Glutamatergic neuron (in vitro differentiated cells): ENCODE data around the gene AP4S1. TPM values are rescaled to one million over a fixed set of nuclear protein-coding genes. Genes with fewer than 3 reads are reported as not detected.

ENCODE experiments used
- DNase-seq: peaks from one replicate; pipeline ENCODE4 v3.0.0; 2022
- H3K27ac Mint-ChIP-seq: one replicate; pipeline ENCODE4 v1.8.0; 2020; ENCODE audit warnings: mild to moderate bottlenecking, mixed read lengths, inconsistent platforms; ENCODE audit not compliant: unreplicated experiment
- H3K27me3 Mint-ChIP-seq: one replicate; pipeline ENCODE4 v1.8.0; 2020; ENCODE audit warnings: mild to moderate bottlenecking, moderate library complexity, mixed read lengths, inconsistent platforms; ENCODE audit not compliant: unreplicated experiment
- H3K36me3 Mint-ChIP-seq: one replicate; pipeline ENCODE4 v1.8.0; 2020; ENCODE audit warnings: mild to moderate bottlenecking, mixed read lengths, inconsistent platforms; ENCODE audit not compliant: unreplicated experiment
- H3K4me1 Mint-ChIP-seq: one replicate; pipeline ENCODE4 v1.8.0; 2020; ENCODE audit warnings: mild to moderate bottlenecking, low read depth, mixed read lengths, inconsistent platforms; ENCODE audit not compliant: unreplicated experiment
- H3K4me3 Mint-ChIP-seq: one replicate; pipeline ENCODE4 v1.8.0; 2020; ENCODE audit warnings: mild to moderate bottlenecking, mixed read lengths, inconsistent platforms; ENCODE audit not compliant: unreplicated experiment
- H3K9me3 Mint-ChIP-seq: one replicate; pipeline ENCODE4 v1.8.0; 2020; ENCODE audit warnings: mild to moderate bottlenecking, moderate library complexity, mixed read lengths, inconsistent platforms; ENCODE audit not compliant: unreplicated experiment
- CTCF ChIP-seq: fragments of 200-600 bp; sonication (generic); IDR thresholded peaks from one replicate; pipeline ENCODE4 v1.5.0; 2021; ENCODE audit not compliant: partially characterized antibody, unreplicated experiment
- total RNA-seq: library from RNA; stranded (reverse); fragmentation: NEBNext Ultra II Directional; extraction: Animal tissue kit (Norgen Biotek cat#: 25700); gene quantifications from one replicate; pipeline ENCODE4 v1.2.1, GENCODE V29; 2021; ENCODE audit not compliant: unreplicated experiment

Gene AP4S1
- total RNA-seq, 1 donor from 2014 or later, result 6.9 TPM

GRCh38 chr14:31126680-31127079, 101.2 kb downstream of the AP4S1 start:
- H3K4me1 Mint-ChIP-seq, result no peaks in the 10 kb centered on the region
- H3K27ac Mint-ChIP-seq, result no peak overlapping the region
- peaks cover 2% of the 10 kb centered on the region for H3K27me3 Mint-ChIP-seq
- no peaks in the 10 kb centered on the region for H3K9me3 Mint-ChIP-seq
- H3K4me3 Mint-ChIP-seq, result no peak overlapping the region
- H3K36me3 Mint-ChIP-seq, result peaks cover 5% of the 10 kb centered on the region
- DNase-seq, result no peak
- TF ChIP-seq CTCF, result no peak

- Mint-ChIP-seq H3K4me3 (no peak overlapping the region), H3K27me3 (peaks cover 2% of the 10 kb centered on the region), H3K4me1 (no peaks in the 10 kb centered on the region), H3K27ac (no peak overlapping the region), H3K36me3 (peaks cover 5% of the 10 kb centered on the region), H3K9me3 (no peaks in the 10 kb centered on the region)
- no peak for DNase-seq
- TF ChIP-seq CTCF, result no peak
These were observed 102.2 kb downstream of the AP4S1 start for GRCh38 chr14:31127690-31128089.

- peaks cover 5% of the 10 kb centered on the region for H3K36me3 Mint-ChIP-seq
- H3K27ac Mint-ChIP-seq, result no peak overlapping the region
- H3K27me3 Mint-ChIP-seq, result peaks cover 2% of the 10 kb centered on the region
- no peak for TF ChIP-seq CTCF
- no peaks in the 10 kb centered on the region for H3K9me3 Mint-ChIP-seq
- no peak overlapping the region for H3K4me3 Mint-ChIP-seq
- H3K4me1 Mint-ChIP-seq, result no peaks in the 10 kb centered on the region
- DNase-seq, result no peak
These were observed 103.4 kb downstream of the AP4S1 start for GRCh38 chr14:31128601-31129526.

- no peak for DNase-seq
- Mint-ChIP-seq H3K36me3 (peaks cover 5% of the 10 kb centered on the region), H3K27me3 (no peaks in the 10 kb centered on the region), H3K9me3 (no peaks in the 10 kb centered on the region), H3K4me3 (no peak overlapping the region), H3K4me1 (no peaks in the 10 kb centered on the region), H3K27ac (no peak overlapping the region)
- TF ChIP-seq CTCF, result no peak
These were observed 107.7 kb downstream of the AP4S1 start for GRCh38 chr14:31133133-31133532.

GRCh38 chr14:31137214-31137889, 111.9 kb downstream of the AP4S1 start:
- H3K27ac Mint-ChIP-seq, result no peak overlapping the region

More at GRCh38 chr14:31137214-31137889, 111.9 kb downstream of the AP4S1 start:
- H3K27me3 Mint-ChIP-seq, result no peaks in the 10 kb centered on the region
- H3K36me3 Mint-ChIP-seq, result no peaks in the 10 kb centered on the region
- peaks cover 2% of the 10 kb centered on the region for H3K9me3 Mint-ChIP-seq
- H3K4me1 Mint-ChIP-seq, result no peaks in the 10 kb centered on the region
- no peak for TF ChIP-seq CTCF
- H3K4me3 Mint-ChIP-seq, result no peak overlapping the region
- no peak for DNase-seq
